Glutamatergic neuron (in vitro differentiated cells): ENCODE results near the gene NDUFA7. TPM values are rescaled to one million over a fixed set of nuclear protein-coding genes. Genes with fewer than 3 reads are reported as not detected.
"Not testable (repeated sequence)": the region's sequence is repeated elsewhere in the genome, so short reads cannot be mapped to it uniquely, and the experiment has no call there.

Experiments
- DNase-seq: peaks from one replicate; pipeline ENCODE4 v3.0.0; 2022
- H3K27ac Mint-ChIP-seq: one replicate; pipeline ENCODE4 v1.8.0; 2020; ENCODE audit warnings: mild to moderate bottlenecking, mixed read lengths, inconsistent platforms; ENCODE audit not compliant: unreplicated experiment
- H3K27me3 Mint-ChIP-seq: one replicate; pipeline ENCODE4 v1.8.0; 2020; ENCODE audit warnings: mild to moderate bottlenecking, moderate library complexity, mixed read lengths, inconsistent platforms; ENCODE audit not compliant: unreplicated experiment
- H3K36me3 Mint-ChIP-seq: one replicate; pipeline ENCODE4 v1.8.0; 2020; ENCODE audit warnings: mild to moderate bottlenecking, mixed read lengths, inconsistent platforms; ENCODE audit not compliant: unreplicated experiment
- H3K4me1 Mint-ChIP-seq: one replicate; pipeline ENCODE4 v1.8.0; 2020; ENCODE audit warnings: mild to moderate bottlenecking, low read depth, mixed read lengths, inconsistent platforms; ENCODE audit not compliant: unreplicated experiment
- H3K4me3 Mint-ChIP-seq: one replicate; pipeline ENCODE4 v1.8.0; 2020; ENCODE audit warnings: mild to moderate bottlenecking, mixed read lengths, inconsistent platforms; ENCODE audit not compliant: unreplicated experiment
- H3K9me3 Mint-ChIP-seq: one replicate; pipeline ENCODE4 v1.8.0; 2020; ENCODE audit warnings: mild to moderate bottlenecking, moderate library complexity, mixed read lengths, inconsistent platforms; ENCODE audit not compliant: unreplicated experiment
- total RNA-seq: library from RNA; stranded (reverse); fragmentation: NEBNext Ultra II Directional; extraction: Animal tissue kit (Norgen Biotek cat#: 25700); gene quantifications from one replicate; pipeline ENCODE4 v1.2.1, GENCODE V29; 2021; ENCODE audit not compliant: unreplicated experiment
- TF ChIP-seq, protein P1 (sequence below): fragments of 200-600 bp; sonication (generic); IDR thresholded peaks from one replicate; pipeline ENCODE4 v1.5.0; 2021; ENCODE audit not compliant: partially characterized antibody, unreplicated experiment

Gene NDUFA7
- total RNA-seq, 1 donor from 2014 or later: 65.1 TPM

- H3K9me3 Mint-ChIP-seq: no peaks in the 10 kb centered on the region
- TF ChIP-seq, protein P1, sequence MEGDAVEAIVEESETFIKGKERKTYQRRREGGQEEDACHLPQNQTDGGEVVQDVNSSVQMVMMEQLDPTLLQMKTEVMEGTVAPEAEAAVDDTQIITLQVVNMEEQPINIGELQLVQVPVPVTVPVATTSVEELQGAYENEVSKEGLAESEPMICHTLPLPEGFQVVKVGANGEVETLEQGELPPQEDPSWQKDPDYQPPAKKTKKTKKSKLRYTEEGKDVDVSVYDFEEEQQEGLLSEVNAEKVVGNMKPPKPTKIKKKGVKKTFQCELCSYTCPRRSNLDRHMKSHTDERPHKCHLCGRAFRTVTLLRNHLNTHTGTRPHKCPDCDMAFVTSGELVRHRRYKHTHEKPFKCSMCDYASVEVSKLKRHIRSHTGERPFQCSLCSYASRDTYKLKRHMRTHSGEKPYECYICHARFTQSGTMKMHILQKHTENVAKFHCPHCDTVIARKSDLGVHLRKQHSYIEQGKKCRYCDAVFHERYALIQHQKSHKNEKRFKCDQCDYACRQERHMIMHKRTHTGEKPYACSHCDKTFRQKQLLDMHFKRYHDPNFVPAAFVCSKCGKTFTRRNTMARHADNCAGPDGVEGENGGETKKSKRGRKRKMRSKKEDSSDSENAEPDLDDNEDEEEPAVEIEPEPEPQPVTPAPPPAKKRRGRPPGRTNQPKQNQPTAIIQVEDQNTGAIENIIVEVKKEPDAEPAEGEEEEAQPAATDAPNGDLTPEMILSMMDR: no peak
- no peak overlapping the region for H3K4me3 Mint-ChIP-seq
- no peak overlapping the region for H3K27ac Mint-ChIP-seq
- peaks cover 3% of the 10 kb centered on the region for H3K27me3 Mint-ChIP-seq
- no peaks in the 10 kb centered on the region for H3K36me3 Mint-ChIP-seq
- peaks cover 6% of the 10 kb centered on the region for H3K4me1 Mint-ChIP-seq
- no peak for DNase-seq
Observed at GRCh38 chr19:8343483-8343844, 22.3 kb upstream of the NDUFA7 start.

- Mint-ChIP-seq H3K4me3 (no peak within 1 kb of the TSS), H3K27me3 (peaks cover 3% of the 10 kb centered on the region), H3K27ac (no peak within 1 kb of the TSS), H3K9me3 (no peaks in the 10 kb centered on the region), H3K4me1 (peaks cover 6% of the 10 kb centered on the region), H3K36me3 (no peaks in the 10 kb centered on the region)
- DNase-seq: peak; percentile 95
- TF ChIP-seq, protein P1: no peak
Observed at GRCh38 chr19:8342684-8343482, 21.7 kb upstream of the NDUFA7 start, which contains the start of gene KANK3. KANK3 (minus strand) TSS chr19:8343262; CDS start chr19:8337828, 5,434 bp downstream.

DNA sequence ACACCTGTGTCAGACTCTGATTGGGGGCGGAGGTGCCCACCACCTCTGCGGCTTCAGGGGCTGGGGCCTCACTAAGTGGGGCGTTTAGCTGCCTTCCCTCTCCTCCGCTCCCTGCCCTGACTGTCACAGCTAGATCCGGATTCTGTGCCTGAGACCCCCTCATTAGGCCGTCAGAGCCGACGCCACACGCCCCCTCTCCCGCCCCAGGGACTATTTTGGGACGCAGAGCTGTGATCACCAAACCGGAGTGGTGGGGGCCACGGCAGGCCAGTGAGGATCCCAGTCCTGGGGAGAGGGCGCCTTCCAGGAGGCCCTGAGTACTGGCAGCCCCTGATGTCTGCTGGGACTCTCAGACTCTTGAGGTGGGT is 21.1 kb upstream of the NDUFA7 start:
- no peak overlapping the region for H3K27ac Mint-ChIP-seq
- TF ChIP-seq, protein P1: no peak
- no peak for DNase-seq
- peaks cover 4% of the 10 kb centered on the region for H3K4me1 Mint-ChIP-seq
- no peaks in the 10 kb centered on the region for H3K36me3 Mint-ChIP-seq
- H3K4me3 Mint-ChIP-seq: no peak overlapping the region
- no peaks in the 10 kb centered on the region for H3K9me3 Mint-ChIP-seq
- peaks cover 4% of the 10 kb centered on the region for H3K27me3 Mint-ChIP-seq

- H3K4me3 Mint-ChIP-seq, H3K9me3 Mint-ChIP-seq, H3K36me3 Mint-ChIP-seq, H3K27ac Mint-ChIP-seq, H3K27me3 Mint-ChIP-seq, DNase-seq, H3K4me1 Mint-ChIP-seq: not testable (repeated sequence)
Observed at GRCh38 chr19:8341504-8341903, 20.3 kb upstream of the NDUFA7 start.

GRCh38 chr19:8340341-8341096 is 19.3 kb upstream of the NDUFA7 start:
- peaks cover 3% of the 10 kb centered on the region for H3K9me3 Mint-ChIP-seq
- H3K4me1 Mint-ChIP-seq: peaks cover 6% of the 10 kb centered on the region
- peak overlapping the region; percentile 34 for H3K4me3 Mint-ChIP-seq
- TF ChIP-seq, protein P1: no peak
- no peak for DNase-seq
- H3K27ac Mint-ChIP-seq: no peak overlapping the region
- H3K36me3 Mint-ChIP-seq: no peaks in the 10 kb centered on the region
- H3K27me3 Mint-ChIP-seq: peaks cover 7% of the 10 kb centered on the region
